HG03432 (cell line): ENCODE data around the gene FAM219A.
A peak's percentile ranks its signal among the peaks of the same experiment; 100 is the strongest.

Experiments
- ATAC-seq: cut with Tn5 transposase; IDR thresholded peaks from one replicate; pipeline ENCODE4 v1.9.1; 2021; ENCODE audit warnings: mild to moderate bottlenecking, moderate library complexity; ENCODE audit not compliant: unreplicated experiment

FAM219A gene

DNA sequence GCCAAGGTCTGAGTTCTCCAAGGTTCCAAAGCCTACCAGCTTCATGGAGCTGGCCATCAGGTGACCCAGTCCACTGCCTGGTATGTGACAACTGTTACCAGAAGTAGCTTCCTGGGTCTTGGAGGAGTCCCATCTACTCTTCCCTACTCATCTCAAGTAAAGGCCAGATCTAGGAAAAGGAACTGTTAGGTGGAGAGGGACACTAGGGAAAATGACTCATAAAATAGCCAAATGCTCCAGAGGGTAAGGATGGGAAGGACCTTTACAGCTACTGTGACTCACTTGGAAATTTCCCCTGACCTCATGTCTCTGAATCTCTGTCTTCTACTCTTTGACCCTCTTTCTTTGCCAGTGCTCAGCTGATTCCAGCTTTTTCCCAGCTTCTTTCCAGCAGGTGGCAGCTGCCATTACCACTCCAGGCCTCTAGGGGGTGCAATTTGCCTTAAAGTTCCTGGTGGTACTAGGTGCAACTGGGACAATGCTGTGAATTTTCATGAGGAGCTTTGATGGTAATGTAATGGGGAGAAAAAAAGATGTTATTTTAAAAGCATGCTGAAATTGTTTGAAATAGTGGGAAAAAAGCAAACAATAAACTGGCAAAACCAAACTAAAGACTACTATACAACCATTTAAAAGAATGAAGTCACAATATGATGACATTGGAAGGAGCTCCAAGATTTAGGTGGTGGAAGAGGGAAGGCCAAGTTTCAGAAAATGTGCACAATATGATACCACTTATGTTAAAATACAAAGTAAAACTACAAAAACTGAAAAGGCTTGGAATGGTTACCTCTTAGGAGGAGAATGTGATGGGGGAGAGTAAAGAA, 54.6 kb downstream of the FAM219A start:
- no peak for ATAC-seq

DNA sequence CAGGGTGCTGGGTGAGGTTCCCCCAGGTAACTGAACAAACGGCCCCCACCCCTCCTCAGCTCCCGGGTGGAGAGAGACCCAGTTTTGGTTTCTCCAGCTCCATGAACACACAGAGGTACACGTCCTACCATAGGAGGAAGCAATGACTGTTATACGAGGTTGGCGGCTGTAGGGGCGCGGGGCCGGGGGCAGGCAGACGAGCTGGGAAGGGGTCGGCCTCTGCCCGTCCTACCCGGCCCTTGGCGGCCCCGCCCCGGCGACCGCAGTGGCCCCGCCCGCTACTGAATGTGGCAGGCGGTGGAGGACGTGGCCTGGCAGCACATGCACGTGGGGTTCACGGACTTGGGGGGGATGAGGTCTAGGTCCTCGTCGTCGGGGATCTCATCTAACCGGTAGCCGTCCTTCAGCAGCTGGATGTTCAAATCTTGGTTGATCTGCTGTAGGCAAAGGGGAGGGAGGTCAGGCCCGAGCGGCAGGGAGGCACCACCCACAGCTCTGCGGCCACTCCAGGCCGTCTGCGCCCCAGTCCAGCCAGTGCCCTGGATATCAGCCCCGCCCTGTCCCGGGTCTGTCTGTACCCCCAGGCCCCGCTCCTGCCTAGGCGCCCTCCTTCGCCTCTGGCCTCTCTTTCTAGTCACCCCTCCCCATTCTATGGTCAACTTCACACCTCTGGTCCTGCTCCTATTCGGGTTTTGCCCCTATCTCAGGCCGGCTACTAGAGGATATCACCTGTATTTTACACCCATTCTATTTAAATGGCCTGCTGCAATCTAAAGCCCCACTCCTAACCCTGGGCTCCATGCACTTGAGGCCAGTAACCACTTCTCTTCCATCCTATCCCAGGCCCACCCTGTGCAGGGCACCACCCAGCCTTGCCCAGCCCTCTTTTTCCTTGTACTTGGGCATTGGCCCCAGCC, 57.4 kb downstream of the FAM219A start:
- no peak for ATAC-seq

DNA sequence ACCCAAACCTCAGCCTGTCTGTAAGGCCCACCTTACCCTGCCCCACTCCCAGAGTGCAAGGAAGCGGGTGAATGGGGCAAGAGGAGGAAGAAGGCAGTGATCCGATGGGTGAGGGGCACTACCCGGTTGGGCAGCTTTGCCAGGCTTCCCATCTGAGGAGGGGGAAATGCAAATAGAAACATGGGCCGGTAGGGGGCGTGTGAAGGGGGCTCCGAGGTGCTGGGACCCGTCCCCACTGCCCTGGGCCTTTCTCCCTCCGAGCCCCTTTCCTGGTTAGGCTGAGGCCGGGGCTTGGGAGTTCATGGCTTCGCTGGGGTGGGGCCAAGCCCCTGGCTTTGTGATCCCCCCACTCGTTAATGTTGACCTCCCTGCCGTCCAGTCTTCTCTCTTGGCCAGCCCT, 58.1 kb downstream of the FAM219A start:
- no peak for ATAC-seq

DNA sequence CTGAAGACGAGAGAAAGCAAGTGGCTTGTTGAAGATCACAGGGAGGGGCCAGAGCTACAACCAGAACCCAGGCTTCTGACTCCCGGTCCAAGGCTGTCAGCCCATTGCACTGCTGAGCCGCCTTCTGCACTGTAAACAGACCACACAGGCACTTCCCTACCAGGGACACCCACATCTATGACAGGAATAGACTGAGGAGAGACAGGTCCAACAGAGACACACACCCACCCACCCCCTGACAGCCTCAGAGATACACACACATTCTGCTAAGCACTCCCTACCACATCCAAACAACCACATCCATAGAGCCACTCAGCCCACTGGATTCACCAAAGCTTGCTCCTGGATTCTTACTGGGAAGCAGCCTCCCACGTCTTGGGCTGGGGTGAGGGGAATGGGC, 58.6 kb downstream of the FAM219A start:
- ATAC-seq: no peak

DNA sequence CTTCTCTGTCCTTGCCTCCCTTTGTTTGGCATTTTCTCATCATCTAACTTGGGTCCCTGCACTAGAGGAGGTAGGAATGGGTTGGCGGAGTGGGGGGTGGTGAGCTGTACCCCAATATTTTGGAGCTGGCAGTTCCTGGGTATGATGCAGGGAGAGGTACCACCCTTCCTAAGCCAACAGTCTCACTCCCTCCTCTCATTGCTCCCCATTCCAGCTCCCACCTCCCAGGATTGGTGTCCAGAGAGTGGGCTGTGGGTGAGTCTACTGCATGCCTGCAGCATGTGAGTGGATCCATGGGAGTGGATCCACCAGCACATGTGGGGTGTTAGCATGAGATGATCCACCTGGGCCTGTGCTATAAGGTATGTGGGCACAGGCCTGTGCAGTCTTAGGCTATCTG, 59.5 kb downstream of the FAM219A start:
- no peak for ATAC-seq

DNA sequence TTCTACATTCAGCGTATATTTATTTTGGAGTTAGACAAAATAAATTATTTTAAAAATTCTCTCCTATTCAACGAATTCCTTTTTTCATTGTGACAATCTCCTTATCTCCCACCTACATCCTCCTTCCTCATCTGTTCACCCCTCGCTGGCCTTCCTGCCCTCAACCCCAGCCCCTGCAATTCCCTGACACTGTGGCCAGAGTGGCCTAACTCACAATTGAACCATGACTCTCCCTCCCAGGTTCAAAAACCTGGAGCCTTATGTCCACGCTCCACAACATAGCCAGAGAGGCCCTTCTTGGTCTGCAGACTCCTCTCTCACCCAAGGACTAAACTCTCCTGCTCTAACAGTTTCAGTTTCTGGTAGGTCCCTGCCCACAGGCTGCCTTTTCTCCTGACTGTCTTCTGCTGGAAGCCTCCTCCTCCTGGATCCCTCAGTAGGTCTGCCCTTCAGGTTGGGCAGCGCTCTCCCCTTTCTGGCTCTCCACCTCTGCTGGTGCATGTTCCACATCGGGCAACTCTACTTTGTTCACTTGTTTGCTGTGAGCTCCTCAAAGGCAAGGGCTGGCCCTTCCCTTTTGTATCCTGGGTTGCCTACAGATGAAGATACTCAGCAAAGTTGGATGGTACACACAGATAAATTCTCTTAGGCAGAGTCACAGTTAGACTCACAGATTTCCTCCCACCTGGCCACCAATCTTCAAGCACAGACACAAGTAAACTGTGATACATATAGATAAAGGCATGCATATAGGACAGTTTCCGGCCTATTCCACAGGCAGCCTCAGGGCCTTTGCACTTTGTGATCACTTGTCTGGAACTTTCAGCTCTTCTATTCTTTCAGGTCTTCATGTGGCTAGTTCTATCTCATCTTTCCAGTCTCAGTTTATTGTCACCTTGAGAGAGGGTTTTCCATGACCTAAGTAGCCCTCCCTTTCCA, 61.8 kb downstream of the FAM219A start:
- no peak for ATAC-seq

DNA sequence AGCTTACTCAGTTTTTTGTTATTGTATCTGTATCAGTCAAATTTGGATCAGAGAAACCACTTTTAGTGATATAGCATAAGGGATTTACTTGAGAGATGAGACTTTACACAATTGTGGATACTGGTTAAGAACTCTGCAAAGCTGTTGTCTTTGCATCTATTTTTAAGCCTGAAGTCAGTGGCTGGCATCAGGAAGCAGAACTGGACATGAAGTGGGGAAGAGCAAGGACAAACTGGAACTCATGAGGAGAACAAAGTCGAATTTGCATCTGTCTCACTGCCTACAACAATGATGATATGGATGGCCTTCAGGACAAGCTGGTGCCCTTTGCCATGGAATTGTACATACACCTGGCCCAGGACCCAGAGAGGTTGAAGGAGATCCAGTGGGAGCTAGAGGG, 65.9 kb downstream of the FAM219A start:
- ATAC-seq: no peak

DNA sequence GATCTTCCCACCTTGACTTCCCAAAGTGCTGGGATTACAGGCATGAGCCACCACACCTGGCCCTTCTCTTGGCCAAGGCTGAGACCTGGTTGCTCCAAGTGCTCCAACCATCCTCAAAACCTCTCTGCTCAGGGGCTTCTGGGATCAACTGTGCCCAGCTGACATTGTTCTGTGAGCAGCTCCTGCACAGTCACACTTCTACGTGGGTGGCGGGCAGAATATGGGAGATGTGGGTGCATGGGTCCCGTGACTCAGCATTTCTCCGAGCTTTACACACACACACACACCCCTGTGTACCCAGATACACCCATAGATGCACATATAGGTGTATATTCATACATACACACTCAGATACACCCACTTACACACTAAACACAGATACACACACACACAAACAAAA, 71.1 kb downstream of the FAM219A start:
- no peak for ATAC-seq

DNA sequence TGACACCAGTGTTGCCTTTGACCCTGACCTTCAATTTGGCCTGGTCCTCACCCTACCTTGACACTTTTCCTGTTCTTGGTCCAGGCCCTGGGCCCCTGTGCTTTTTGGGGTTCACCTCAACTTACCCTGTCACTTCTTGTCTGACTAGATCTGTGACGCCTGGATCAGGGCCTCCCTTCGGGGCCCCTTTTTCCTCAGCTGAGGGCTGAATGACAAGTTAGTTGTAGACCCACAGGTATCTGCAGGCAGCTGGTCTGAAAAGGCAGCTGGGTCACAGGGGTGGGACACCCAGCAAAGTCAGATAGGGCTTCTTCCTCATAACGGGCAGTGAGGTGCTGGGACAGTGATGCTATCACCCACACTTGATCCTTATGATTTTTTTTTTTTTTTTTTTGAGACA, 71.7 kb downstream of the FAM219A start:
- ATAC-seq: no peak

DNA sequence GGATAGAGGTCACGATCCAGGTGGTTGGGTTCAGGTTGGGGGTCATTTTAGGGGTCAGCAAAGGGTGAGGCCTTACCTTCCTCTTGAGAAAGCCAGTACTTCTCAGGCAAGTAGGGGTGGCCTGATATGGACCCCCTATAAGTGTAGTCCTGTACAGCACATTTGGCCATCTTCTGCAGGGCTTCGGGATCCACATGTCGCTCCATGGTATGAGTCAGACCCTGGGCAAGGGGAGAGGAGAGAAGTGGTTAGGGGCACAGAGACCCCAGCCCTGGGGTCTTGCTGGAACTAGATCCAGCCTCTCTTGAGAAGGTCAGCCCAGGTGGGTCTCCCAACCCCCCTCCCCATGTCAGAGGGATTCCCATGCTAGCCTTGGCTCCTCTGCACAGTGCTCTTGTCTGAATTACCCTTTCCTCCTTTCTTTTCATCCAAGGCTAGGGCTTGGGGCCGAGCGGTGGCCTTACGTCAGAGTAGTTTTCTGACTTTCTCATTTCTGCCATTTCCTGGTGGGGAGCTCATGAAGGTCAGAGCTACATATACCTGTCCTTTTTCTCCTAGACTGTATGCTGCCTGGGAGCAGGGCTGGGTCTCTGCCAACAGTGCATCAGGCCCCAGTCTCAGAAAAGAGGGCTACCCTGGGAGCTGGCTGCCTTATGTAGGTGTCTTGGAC, 72.7 kb downstream of the FAM219A start:
- no peak for ATAC-seq

DNA sequence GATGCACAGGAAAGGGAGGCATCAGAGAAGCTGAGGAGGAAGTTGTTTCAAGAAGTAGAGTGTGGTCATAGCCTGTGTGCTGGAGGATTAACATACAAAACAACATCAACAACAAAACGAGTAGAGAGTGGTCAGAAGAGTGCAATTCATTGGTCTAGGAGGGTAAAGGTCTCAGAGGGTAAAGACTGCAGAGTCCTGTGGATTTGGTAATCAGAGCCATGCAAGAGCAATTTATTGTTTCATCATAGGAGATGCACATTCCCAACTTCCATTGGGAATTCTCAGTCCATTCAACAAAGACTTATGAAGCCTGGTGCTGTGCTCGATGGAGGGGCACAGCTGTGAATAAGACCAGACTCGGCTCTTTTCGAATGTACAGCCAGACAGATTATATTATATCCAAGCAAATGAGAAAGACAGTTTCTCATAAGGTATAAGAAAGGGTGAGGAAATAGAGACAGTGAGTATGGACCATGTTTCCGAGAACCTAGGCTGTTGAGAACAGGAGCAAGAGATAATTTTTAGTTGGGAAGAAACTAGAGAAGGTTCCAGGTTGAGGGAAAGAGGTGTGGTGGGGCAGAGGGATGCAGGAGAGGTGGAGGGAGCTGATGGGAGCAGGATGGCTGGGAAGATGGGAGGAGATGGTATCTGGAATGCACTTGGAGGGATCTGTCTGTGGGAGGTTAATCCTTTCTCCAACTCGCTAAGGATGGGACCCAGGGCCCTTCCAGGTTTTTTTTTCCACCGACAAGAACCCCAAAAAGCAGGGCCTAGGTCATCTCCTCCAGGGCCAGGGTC, 73.8 kb downstream of the FAM219A start:
- no peak for ATAC-seq

DNA sequence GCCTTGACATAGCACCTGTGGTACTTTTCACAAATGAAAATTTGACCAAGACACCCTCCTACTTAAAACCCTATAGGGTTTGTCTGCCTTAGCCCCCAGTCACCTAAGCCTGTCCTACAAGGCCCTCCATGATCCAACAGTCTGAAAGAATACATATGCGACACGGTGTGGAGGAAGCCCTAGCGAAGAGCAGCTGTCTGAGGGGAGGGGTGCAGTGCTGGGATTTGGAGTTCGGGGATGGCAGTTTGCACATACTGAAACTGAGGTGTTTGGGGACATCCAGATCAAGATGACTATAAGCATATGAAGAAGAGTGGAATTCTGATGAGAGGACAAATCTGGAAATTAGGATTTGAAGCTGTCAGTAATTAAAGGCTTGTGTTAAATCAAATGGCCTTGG, 74.5 kb downstream of the FAM219A start:
- no peak for ATAC-seq

DNA sequence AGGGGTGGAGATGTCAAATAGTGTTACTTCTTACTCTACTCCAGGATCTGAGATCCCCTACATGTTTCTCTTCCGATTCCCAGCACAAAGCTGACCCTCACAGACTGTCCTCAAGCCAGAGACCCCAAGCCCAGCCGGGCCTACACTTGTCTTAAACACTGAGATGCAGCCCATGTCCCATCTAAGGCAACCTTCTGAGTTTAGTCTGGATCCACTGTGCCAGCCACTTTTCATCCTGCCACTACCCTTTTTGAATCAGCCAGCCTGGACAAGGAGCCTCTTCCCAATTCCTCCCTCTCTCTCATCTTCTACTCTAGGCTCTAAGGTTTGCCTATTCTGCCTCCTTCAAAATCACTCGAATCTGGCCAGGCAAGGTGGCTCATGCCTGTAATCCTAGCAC, 75.5 kb downstream of the FAM219A start:
- no peak for ATAC-seq

DNA sequence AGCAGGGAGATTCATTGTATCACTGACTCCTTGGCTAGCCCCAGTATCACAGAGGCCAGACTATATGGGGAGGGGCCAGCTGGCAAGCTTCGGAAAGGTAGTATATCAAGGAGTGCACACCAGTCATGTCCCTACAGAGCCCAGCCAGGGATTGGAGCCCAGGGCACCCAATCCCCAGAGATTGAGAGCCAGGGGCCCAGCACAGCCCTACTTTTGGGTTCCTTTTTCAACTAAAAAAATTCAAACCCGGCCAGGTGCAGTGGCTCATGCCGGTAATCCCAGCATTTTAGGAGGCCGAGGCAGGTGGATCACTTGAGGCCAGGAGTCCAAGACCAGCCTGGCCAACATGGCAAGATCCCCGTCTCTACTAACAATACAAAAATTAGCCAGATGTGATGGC, 76.3 kb downstream of the FAM219A start:
- ATAC-seq: no peak

DNA sequence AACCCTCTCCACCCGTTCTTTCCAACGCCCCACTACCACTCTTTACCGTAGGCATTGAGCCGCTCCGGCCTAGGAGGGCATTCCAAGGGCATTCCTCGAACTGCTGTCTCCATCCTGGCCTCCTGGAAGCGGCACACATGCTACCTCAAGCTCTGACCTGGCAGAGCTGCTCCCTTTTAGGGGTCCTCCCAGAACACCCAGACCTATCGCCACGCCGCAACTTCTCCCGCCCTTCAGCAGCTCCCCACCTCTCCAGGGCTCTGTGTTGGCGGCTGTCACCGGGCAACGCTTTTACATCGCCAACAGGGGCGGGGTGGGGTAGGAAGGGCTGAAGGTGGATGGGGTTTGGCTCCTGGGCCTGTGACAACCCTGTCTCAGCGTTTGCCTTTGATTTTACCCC, 77.0 kb downstream of the FAM219A start:
- ATAC-seq: no peak

DNA sequence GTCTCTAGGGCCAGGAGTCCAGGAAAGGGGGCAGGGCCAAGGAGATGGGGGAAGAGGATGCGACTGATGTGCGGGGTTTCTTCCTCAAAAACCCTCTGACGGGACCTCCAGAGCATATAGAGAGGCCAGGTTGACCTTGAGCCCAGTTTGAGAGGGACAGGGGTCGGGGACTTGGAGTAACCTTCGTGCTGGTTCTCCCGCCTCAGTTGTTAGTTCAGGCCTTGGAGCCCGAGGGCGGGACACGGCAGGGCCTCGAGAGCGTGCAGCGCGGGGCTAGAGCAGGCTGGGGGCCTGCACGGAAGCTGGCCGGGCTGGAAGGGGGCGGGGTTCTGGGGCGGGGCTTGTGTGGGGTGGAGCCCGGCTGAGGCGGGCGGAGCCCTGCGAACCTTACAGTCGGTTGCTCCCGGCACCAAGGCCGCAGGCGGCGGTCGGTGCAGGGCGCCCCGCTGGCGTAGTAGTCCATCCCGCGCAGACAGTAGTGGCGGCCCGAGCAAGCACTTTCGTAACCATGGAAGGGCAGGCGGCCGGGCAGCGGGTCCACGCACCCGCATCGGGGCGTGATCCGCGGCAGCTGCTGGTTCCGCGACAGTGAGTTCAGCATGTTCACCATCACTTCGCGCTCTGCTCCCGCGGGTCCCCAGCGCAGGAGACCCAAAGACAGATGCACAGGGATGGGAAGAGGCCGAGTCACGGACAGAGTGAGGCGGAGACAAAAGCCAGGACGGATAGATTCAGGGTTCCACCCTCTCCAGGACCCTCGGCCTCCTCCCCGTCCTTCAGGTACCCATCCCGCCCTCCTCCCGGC, 77.7 kb downstream of the FAM219A start:
- ATAC-seq: peak; percentile 33

DNA sequence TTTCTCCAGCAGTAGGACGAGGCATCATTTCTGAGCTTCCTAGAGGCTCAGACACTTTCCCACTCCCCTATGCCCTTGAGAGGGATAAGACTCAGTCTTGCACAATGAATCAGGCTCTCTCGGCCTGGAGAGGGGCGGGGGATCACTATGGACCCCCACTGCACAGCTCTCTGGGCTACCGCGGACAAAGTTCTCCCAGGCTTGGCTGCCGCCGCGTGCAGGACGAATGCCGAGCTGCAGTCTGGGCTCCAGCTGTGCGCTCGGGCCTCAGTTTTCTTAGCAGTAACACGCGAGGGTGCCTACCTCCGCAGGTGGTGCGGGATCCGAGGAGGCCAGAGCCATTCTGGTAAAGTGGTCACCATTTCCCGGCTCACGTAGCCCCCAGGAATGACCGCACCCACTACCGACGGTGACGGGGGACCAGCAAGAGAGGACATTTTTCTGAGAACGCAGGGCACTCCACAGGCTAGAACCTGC, 78.3 kb downstream of the FAM219A start:
- no peak for ATAC-seq

DNA sequence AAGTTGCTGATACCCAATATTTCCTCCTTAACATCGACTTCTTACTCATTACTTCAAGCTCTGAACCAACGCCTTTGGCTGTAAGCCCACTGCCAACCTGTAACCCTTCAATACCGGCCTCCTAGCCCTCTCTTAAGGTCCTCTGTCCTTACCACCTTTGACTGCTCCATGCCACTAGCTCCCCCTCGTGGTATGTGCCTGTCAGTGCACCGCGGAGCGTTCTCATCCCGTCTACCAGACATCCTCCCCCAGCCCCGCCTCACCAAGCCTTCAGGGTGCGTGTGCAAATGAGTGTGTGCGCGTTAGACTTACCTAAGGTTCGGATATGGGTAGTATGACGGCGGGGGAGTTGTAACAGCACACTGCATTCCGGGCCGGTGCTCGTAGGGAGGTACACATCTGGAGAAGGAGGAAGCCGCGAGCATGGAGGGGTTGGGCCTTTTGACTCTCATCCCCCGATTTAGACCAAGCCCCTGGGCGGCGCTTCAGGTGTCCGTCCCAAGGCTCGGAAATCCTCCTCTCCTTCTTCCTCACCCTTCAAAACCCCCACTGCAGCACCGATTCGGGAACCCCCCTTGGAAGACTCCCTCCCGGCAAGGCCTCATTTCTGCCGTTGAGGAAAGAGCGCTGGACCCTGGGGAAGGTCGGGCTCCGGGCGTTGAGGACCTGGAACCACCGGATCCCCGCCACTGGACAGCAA, 78.9 kb downstream of the FAM219A start:
- peak; percentile 27 for ATAC-seq
